PC-9 (cell line): ENCODE results near the gene ANKRD36C.
"Not testable (repeated sequence)": the region's sequence is repeated elsewhere in the genome, so short reads cannot be mapped to it uniquely, and the experiment has no call there.

Experiments used
- EZH2 ChIP-seq: fragments of 200-600 bp; sonication (generic); IDR thresholded peaks from 2 replicates; pipeline ENCODE4 v1.8.0; 2017; ENCODE audit warnings: antibody characterized with exemption, low read depth
- TF ChIP-seq, protein P1 (sequence below): fragments of 200-600 bp; sonication (generic); conservative IDR thresholded peaks from 2 replicates; pipeline ENCODE4 v1.6.1; 2017; ENCODE audit warnings: mixed run types, antibody characterized with exemption, mild to moderate bottlenecking, moderate library complexity

GRCh38 chr2:96012792-96013264, 21.2 kb upstream of the ANKRD36C start:
- TF ChIP-seq, protein P1, sequence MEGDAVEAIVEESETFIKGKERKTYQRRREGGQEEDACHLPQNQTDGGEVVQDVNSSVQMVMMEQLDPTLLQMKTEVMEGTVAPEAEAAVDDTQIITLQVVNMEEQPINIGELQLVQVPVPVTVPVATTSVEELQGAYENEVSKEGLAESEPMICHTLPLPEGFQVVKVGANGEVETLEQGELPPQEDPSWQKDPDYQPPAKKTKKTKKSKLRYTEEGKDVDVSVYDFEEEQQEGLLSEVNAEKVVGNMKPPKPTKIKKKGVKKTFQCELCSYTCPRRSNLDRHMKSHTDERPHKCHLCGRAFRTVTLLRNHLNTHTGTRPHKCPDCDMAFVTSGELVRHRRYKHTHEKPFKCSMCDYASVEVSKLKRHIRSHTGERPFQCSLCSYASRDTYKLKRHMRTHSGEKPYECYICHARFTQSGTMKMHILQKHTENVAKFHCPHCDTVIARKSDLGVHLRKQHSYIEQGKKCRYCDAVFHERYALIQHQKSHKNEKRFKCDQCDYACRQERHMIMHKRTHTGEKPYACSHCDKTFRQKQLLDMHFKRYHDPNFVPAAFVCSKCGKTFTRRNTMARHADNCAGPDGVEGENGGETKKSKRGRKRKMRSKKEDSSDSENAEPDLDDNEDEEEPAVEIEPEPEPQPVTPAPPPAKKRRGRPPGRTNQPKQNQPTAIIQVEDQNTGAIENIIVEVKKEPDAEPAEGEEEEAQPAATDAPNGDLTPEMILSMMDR = not testable (repeated sequence)
- not testable (repeated sequence) for TF ChIP-seq EZH2
